H7 (cell line): ENCODE data around the gene NOXO1. TPM values are rescaled to one million over a fixed set of nuclear protein-coding genes. Genes with fewer than 3 reads are reported as not detected.
A peak's percentile ranks its signal among the peaks of the same experiment; 100 is the strongest.

Source experiments
- DNase-seq: peaks from one replicate; pipeline ENCODE4 v3.0.0; 2012
- H3K27me3 ChIP-seq: 2 replicates; pipeline ENCODE4 v1.6.0; 2011; ENCODE audit warnings: mild to moderate bottlenecking, low read length; ENCODE audit not compliant: control insufficient read depth, insufficient read depth
- H3K36me3 ChIP-seq: replicated peaks from 2 replicates; pipeline ENCODE4 v1.5.1; 2011; ENCODE audit warnings: low read length; ENCODE audit not compliant: control insufficient read depth, insufficient read depth
- H3K4me3 ChIP-seq: 2 replicates; pipeline ENCODE4 v1.5.1; 2011; ENCODE audit warnings: low read depth, mild to moderate bottlenecking, control low read depth, low read length, moderate library complexity; ENCODE audit not compliant: insufficient read depth
- total RNA-seq: library from RNA; depleted of rRNA; stranded (reverse); fragments of >200 nt; shearing (Covaris generic); gene quantifications from 2 replicates; pipeline ENCODE4 v1.2.3, GENCODE V29; 2014

Gene NOXO1
- total RNA-seq, 1 experiment from 2014 or later: not detected

GRCh38 chr16:1993731-1994131 lies 12.5 kb upstream of the NOXO1 start:
- no peak for DNase-seq
- Histone ChIP-seq H3K27me3 (peaks cover 24% of the 10 kb centered on the region), H3K36me3 (peaks cover 7% of the 10 kb centered on the region), H3K4me3 (no peak overlapping the region)

- peak; percentile 92 for DNase-seq
- H3K4me3 ChIP-seq: peak overlapping the region; percentile 61
- peaks cover 26% of the 10 kb centered on the region for H3K27me3 ChIP-seq
- peaks cover 3% of the 10 kb centered on the region for H3K36me3 ChIP-seq
These were observed 11.5 kb upstream of the NOXO1 start for GRCh38 chr16:1992704-1993317.

- peak overlapping the region; percentile 66 for H3K4me3 ChIP-seq
These were observed 10.9 kb upstream of the NOXO1 start for GRCh38 chr16:1991948-1992703.

GRCh38 chr16:1991588-1991947 lies 10.3 kb upstream of the NOXO1 start:
- H3K4me3 ChIP-seq: peak overlapping the region; percentile 66
- DNase-seq: no peak
- H3K27me3 ChIP-seq: peaks cover 26% of the 10 kb centered on the region
- peaks cover 1% of the 10 kb centered on the region; the same call in 1 of the 2 replicates for H3K36me3 ChIP-seq

More at GRCh38 chr16:1991948-1992703, 10.9 kb upstream of the NOXO1 start:
- peaks cover 1% of the 10 kb centered on the region for H3K36me3 ChIP-seq
- H3K27me3 ChIP-seq: peaks cover 26% of the 10 kb centered on the region
- DNase-seq: peak; percentile 100

- peaks cover 1% of the 10 kb centered on the region for H3K36me3 ChIP-seq
- H3K27me3 ChIP-seq: peaks cover 26% of the 10 kb centered on the region
- H3K4me3 ChIP-seq: peak overlapping the region; percentile 66
- peak; percentile 77 for DNase-seq
These were observed 9.9 kb upstream of the NOXO1 start for GRCh38 chr16:1991135-1991551.

GRCh38 chr16:1990351-1991134 lies 9.3 kb upstream of the NOXO1 start:
- peaks cover 5% of the 10 kb centered on the region for H3K36me3 ChIP-seq
- H3K4me3 ChIP-seq: peak overlapping the region; percentile 66
- peaks cover 26% of the 10 kb centered on the region for H3K27me3 ChIP-seq
- DNase-seq: peak; percentile 96

- no peak for DNase-seq
- Histone ChIP-seq H3K27me3 (peaks cover 26% of the 10 kb centered on the region), H3K36me3 (peaks cover 6% of the 10 kb centered on the region), H3K4me3 (peak overlapping the region; percentile 66)
These were observed 8.8 kb upstream of the NOXO1 start for GRCh38 chr16:1990101-1990350.

- peak within 1 kb of the TSS; percentile 66 for H3K4me3 ChIP-seq
- peaks cover 6% of the 10 kb centered on the region for H3K36me3 ChIP-seq
- H3K27me3 ChIP-seq: peaks cover 26% of the 10 kb centered on the region
- peak; percentile 92 for DNase-seq
These were observed 8.2 kb upstream of the NOXO1 start, which contains the start of gene SYNGR3 for GRCh38 chr16:1989209-1990100. Gene SYNGR3, plus strand, starts transcription at chr16:1989970. Its CDS starts 133 bp downstream, at chr16:1990103.

GRCh38 chr16:1987198-1987597 lies 5.9 kb upstream of the NOXO1 start:
- H3K4me3 ChIP-seq: no peak overlapping the region
- no peak for DNase-seq
- peaks cover 6% of the 10 kb centered on the region for H3K36me3 ChIP-seq
- H3K27me3 ChIP-seq: peaks cover 41% of the 10 kb centered on the region

- no peak for DNase-seq
- Histone ChIP-seq H3K36me3 (peaks cover 6% of the 10 kb centered on the region), H3K27me3 (peaks cover 44% of the 10 kb centered on the region), H3K4me3 (no peak overlapping the region)
These were observed 4.3 kb upstream of the NOXO1 start for GRCh38 chr16:1985466-1986150.

- peak; percentile 91 for DNase-seq
- Histone ChIP-seq H3K27me3 (peaks cover 52% of the 10 kb centered on the region), H3K36me3 (peaks cover 6% of the 10 kb centered on the region), H3K4me3 (peak overlapping the region; percentile 68)
These were observed 3.3 kb upstream of the NOXO1 start for GRCh38 chr16:1984347-1985225.

- peaks cover 47% of the 10 kb centered on the region for H3K27me3 ChIP-seq
- peaks cover 6% of the 10 kb centered on the region for H3K36me3 ChIP-seq
- DNase-seq: peak; percentile 100
- H3K4me3 ChIP-seq: peak within 1 kb of the TSS; percentile 68
These were observed 2.5 kb upstream of the NOXO1 start, which contains the start of gene GFER for GRCh38 chr16:1983544-1984346. Gene GFER, plus strand, starts transcription at chr16:1984193. Its CDS starts 26 bp downstream, at chr16:1984219.
